ENCODE results near the gene GRK1.

GRCh38 chr13:113630804-113631203 lies 36.2 kb upstream of the GRK1 start:
- TF ChIP-seq BRCA1 (IDR thresholded peaks at IDR 0.05; ENCODE audit: low read depth, low read length) (no peak), MAFK (IDR thresholded peaks at IDR 0.05; ENCODE audit: low read depth, low read length) (no peak), EZH2 (IDR thresholded peaks at IDR 0.05; ENCODE audit: low read depth, low read length, severe bottlenecking) (no peak), GTF2F1 (IDR thresholded peaks at IDR 0.05; ENCODE audit: borderline replicate concordance, low read depth, low read length) (no peak)
